H1 (cell line): Measurements from ENCODE around the gene CDC42EP5. TPM values are rescaled to one million over a fixed set of nuclear protein-coding genes. Genes with fewer than 3 reads are reported as not detected.

Experiments
- CTCF ChIA-PET: fragments of 300-600 bp; sonication (Branson Sonifier 250); formaldehyde crosslinking; loops from one replicate; lab custom pipeline; 2021; ENCODE audit not compliant: partially characterized antibody; lab: Charles Lee
- POLR2A ChIA-PET: fragments of 300-600 bp; sonication (Branson Sonifier 250); formaldehyde crosslinking; loops from one replicate; lab custom pipeline; 2021; ENCODE audit warnings: inconsistent platforms; ENCODE audit not compliant: partially characterized antibody; lab: Charles Lee
- DNase-seq, 2 experiments: peaks; one replicate each; pipeline versions ENCODE4 v3.0.0 to v3.0.0-alpha.2; 2010 to 2022; ENCODE audit warnings: low spot score in 2 of 2, low read depth in 1 of 2, mixed read lengths in 1 of 2
- FAIRE-seq: peaks from 2 replicates; lab custom pipeline; 2011; peaks lifted over from hg19 to GRCh38; lab: Jason Lieb, UNC
- H2AFZ ChIP-seq: 2 replicates; pipeline ENCODE4 v1.8.1; 2012; ENCODE audit warnings: low read length, inconsistent platforms
- H2AK5ac ChIP-seq: 2 replicates; pipeline ENCODE4 v1.6.1; 2013; ENCODE audit warnings: low read depth, low read length
- H2BK120ac ChIP-seq: replicated peaks from 2 replicates; pipeline ENCODE3; 2013; ENCODE audit warnings: low read depth, low read length, inconsistent platforms
- H2BK12ac ChIP-seq: 2 replicates; pipeline ENCODE4 v1.6.1; 2013; ENCODE audit warnings: low read depth, low read length
- H2BK15ac ChIP-seq: 2 replicates; pipeline ENCODE4 v1.6.1; 2013; ENCODE audit warnings: low read length
- H2BK20ac ChIP-seq: 2 replicates; pipeline ENCODE4 v1.6.1; 2013; ENCODE audit warnings: low read length
- H2BK5ac ChIP-seq: 2 replicates; pipeline ENCODE4 v1.6.1; 2013; ENCODE audit warnings: low read depth, low read length
- H3K14ac ChIP-seq: 2 replicates; pipeline ENCODE4 v1.6.1; 2013; ENCODE audit warnings: inconsistent platforms; ENCODE audit not compliant: insufficient read length
- H3K18ac ChIP-seq: 2 replicates; pipeline ENCODE4 v1.6.1; 2013; ENCODE audit warnings: low read length; ENCODE audit errors: extremely low read depth
- H3K23ac ChIP-seq: 2 replicates; pipeline ENCODE4 v1.6.1; 2013; ENCODE audit warnings: inconsistent platforms; ENCODE audit not compliant: insufficient read length
- H3K23me2 ChIP-seq: 2 replicates; pipeline ENCODE4 v1.6.1; 2013; ENCODE audit warnings: low read depth, low read length
- H3K27ac ChIP-seq: 2 replicates; pipeline ENCODE4 v1.6.1; 2011; ENCODE audit warnings: low read depth, low read length, inconsistent platforms
- H3K27me3 ChIP-seq, 4 experiments: replicated peaks in 1 of 4; 1 replicate in 1 of 4; 2 replicates in 3 of 4; pipeline versions ENCODE4 v1.6.1 to v1.8.1; 2011 to 2013; ENCODE audit warnings: low read length in 3 of 4, mild to moderate bottlenecking in 3 of 4, inconsistent platforms in 2 of 4, mixed read lengths in 2 of 4, moderate library complexity in 1 of 4; ENCODE audit not compliant: control insufficient read depth in 3 of 4, insufficient read depth in 3 of 4; ENCODE audit errors: extremely low read depth in 1 of 4
- H3K36me3 ChIP-seq, 4 experiments: 2 replicates each; pipeline versions ENCODE4 v1.6.1 to v1.8.1; 2011 to 2013; ENCODE audit warnings: mild to moderate bottlenecking in 4 of 4, low read length in 3 of 4, moderate library complexity in 2 of 4, control low read depth in 1 of 4, inconsistent platforms in 1 of 4; ENCODE audit not compliant: insufficient read depth in 4 of 4, control insufficient read depth in 2 of 4
- H3K4ac ChIP-seq: replicated peaks from 2 replicates; pipeline ENCODE3; 2013; ENCODE audit warnings: low read length, low read depth, mixed read lengths, inconsistent platforms; ENCODE audit not compliant: insufficient read length
- H3K4me1 ChIP-seq, 4 experiments: replicated peaks in 1 of 4; 1 replicate in 1 of 4; 2 replicates in 3 of 4; pipeline versions ENCODE4 v1.6.1 to v1.8.1; 2011 to 2013; ENCODE audit warnings: low read length in 3 of 4, inconsistent platforms in 2 of 4, mixed read lengths in 1 of 4; ENCODE audit not compliant: insufficient read depth in 4 of 4, control insufficient read depth in 3 of 4
- H3K4me2 ChIP-seq, 2 experiments: 2 replicates each; pipeline versions ENCODE4 v1.6.1 to v1.8.1; 2011 to 2013; ENCODE audit warnings: low read depth in 2 of 2, low read length in 2 of 2, control low read depth in 1 of 2, inconsistent platforms in 1 of 2, mild to moderate bottlenecking in 1 of 2; ENCODE audit not compliant: insufficient read depth in 1 of 2
- H3K4me3 ChIP-seq, 4 experiments: fragments of 200-600, 300-600 bp in 1 of 4; sonication (generic), shearing (Covaris generic), sonication (Bioruptor Twin) in 1 of 4; 2 replicates each; pipeline versions ENCODE4 v1.5.1 to v1.8.1; 2011 to 2016; ENCODE audit warnings: low read length in 4 of 4, low read depth in 3 of 4, control low read depth in 2 of 4, inconsistent platforms in 2 of 4, mild to moderate bottlenecking in 2 of 4, mixed read lengths in 1 of 4, moderate library complexity in 1 of 4; ENCODE audit not compliant: insufficient read depth in 2 of 4; ENCODE audit errors: extremely low read depth in 1 of 4
- H3K56ac ChIP-seq: replicated peaks from 2 replicates; pipeline ENCODE3; 2013; ENCODE audit warnings: low read depth, mild to moderate bottlenecking, mixed read lengths, low read length, inconsistent platforms; ENCODE audit not compliant: insufficient read length
- H3K79me1 ChIP-seq: 2 replicates; pipeline ENCODE4 v1.6.1; 2013; ENCODE audit warnings: low read depth, low read length, control low read depth
- H3K79me2 ChIP-seq, 2 experiments: 2 replicates each; pipeline versions ENCODE4 v1.6.1 to v1.8.1; 2012 to 2013; ENCODE audit warnings: low read length in 2 of 2, mild to moderate bottlenecking in 2 of 2, inconsistent platforms in 1 of 2; ENCODE audit not compliant: insufficient read depth in 2 of 2, control insufficient read depth in 1 of 2
- H3K9ac ChIP-seq, 4 experiments: replicated peaks in 1 of 4; 1 replicate in 1 of 4; 2 replicates in 3 of 4; pipeline versions ENCODE4 v1.6.1 to v1.8.1; 2011 to 2013; ENCODE audit warnings: low read depth in 3 of 4, low read length in 3 of 4, control low read depth in 2 of 4, mild to moderate bottlenecking in 2 of 4, moderate library complexity in 2 of 4, inconsistent platforms in 1 of 4; ENCODE audit errors: extremely low read depth in 1 of 4
- H3K9me3 ChIP-seq, 2 experiments: 2 replicates each; pipeline versions ENCODE4 v1.6.1 to v1.8.1; 2012 to 2013; ENCODE audit warnings: mild to moderate bottlenecking in 2 of 2, moderate library complexity in 2 of 2, control low read depth in 1 of 2, inconsistent platforms in 1 of 2, low read depth in 1 of 2, low read length in 1 of 2, mixed read lengths in 1 of 2; ENCODE audit not compliant: insufficient read depth in 2 of 2
- H4K20me1 ChIP-seq, 2 experiments: replicated peaks in 1 of 2; 2 replicates each; pipeline versions ENCODE3 to v1.8.1; 2011 to 2013; ENCODE audit warnings: inconsistent platforms in 2 of 2, low read length in 2 of 2, mild to moderate bottlenecking in 1 of 2; ENCODE audit not compliant: insufficient read depth in 2 of 2, control insufficient read depth in 1 of 2
- H4K5ac ChIP-seq: 2 replicates; pipeline ENCODE4 v1.6.1; 2013; ENCODE audit warnings: low read length, low read depth, mixed read lengths, inconsistent platforms; ENCODE audit not compliant: insufficient read length
- H4K8ac ChIP-seq: 2 replicates; pipeline ENCODE4 v1.8.0; 2013; ENCODE audit warnings: mild to moderate bottlenecking, moderate library complexity, low read length, inconsistent platforms; ENCODE audit not compliant: insufficient read depth; ENCODE audit errors: extremely low read depth
- H4K91ac ChIP-seq: replicated peaks from 2 replicates; pipeline ENCODE3; 2013; ENCODE audit warnings: low read length, mixed read lengths, inconsistent platforms; ENCODE audit not compliant: insufficient read length
- FOSL1 ChIP-seq: IDR thresholded peaks from 2 replicates; pipeline ENCODE4 v1.6.1; 2011; ENCODE audit warnings: mild to moderate bottlenecking, low read depth, low read length, moderate library complexity; ENCODE audit not compliant: insufficient read depth
- NANOG ChIP-seq: IDR thresholded peaks from 2 replicates; pipeline ENCODE4 v1.6.1; 2011; ENCODE audit warnings: low read length, low read depth, mild to moderate bottlenecking, inconsistent platforms; ENCODE audit not compliant: insufficient read depth, poor library complexity, severe bottlenecking
- POU5F1 ChIP-seq: IDR thresholded peaks from 2 replicates; pipeline ENCODE4 v1.6.1; 2011; ENCODE audit warnings: low read depth, mild to moderate bottlenecking, low read length, moderate library complexity
- SP2 ChIP-seq: IDR thresholded peaks from 2 replicates; pipeline ENCODE4 v1.6.1; 2012; ENCODE audit warnings: mild to moderate bottlenecking, low read length, inconsistent platforms
- TBP ChIP-seq: IDR thresholded peaks from 2 replicates; pipeline ENCODE4 v1.6.1; 2011; ENCODE audit warnings: low read depth, low read length, improper control_type of control experiment
- WGBS, 2 experiments: shearing (Covaris generic) in 1 of 2; methylation state at CpG; one replicate each; pipeline versions ENCODE4 v1.1.6 to v1.1.7; 2013 to 2015; ENCODE audit warnings: low lambda C conversion rate in 2 of 2, mixed read lengths in 2 of 2, inconsistent platforms in 1 of 2, low coverage in 1 of 2, missing lambda C conversion rate in 1 of 2; ENCODE audit not compliant: insufficient replicate concordance in 2 of 2, insufficient coverage in 1 of 2, insufficient read length in 1 of 2; ENCODE audit errors: extremely low coverage in 1 of 2, missing lambda C conversion rate in 1 of 2; 5-methylcytosine and 5-hydroxymethylcytosine counted together
- polyA plus RNA-seq, 7 experiments: library from polyadenylated mRNA; depleted of rRNA in 3 of 7; stranded (reverse) in 5 of 7; unstranded in 2 of 7; fragments of >200 nt in 5 of 7; fragments of 200-250 nt in 2 of 7; gene quantifications; 1 replicate in 5 of 7; 2 replicates in 1 of 7; 4 replicates in 1 of 7; pipeline versions ENCODE4 v1.2.1 to v1.2.3, GENCODE V29; 2011 to 2013; ENCODE audit warnings: missing spikeins in 2 of 7, mixed read lengths in 2 of 7
- total RNA-seq: library from RNA; stranded (reverse); fragmentation: NEBNext Ultra II Directional; extraction: Animal tissue kit (Norgen Biotek cat#: 25700); gene quantifications from 2 replicates; pipeline ENCODE4 v1.2.1, GENCODE V29; 2021

Gene CDC42EP5
- total and polyA plus RNA-seq, 2 of the 8 experiments (the other 6 are each of a cell fraction or from before 2014, with no cell fraction given), result 1.8 to 2.1 TPM

DNA sequence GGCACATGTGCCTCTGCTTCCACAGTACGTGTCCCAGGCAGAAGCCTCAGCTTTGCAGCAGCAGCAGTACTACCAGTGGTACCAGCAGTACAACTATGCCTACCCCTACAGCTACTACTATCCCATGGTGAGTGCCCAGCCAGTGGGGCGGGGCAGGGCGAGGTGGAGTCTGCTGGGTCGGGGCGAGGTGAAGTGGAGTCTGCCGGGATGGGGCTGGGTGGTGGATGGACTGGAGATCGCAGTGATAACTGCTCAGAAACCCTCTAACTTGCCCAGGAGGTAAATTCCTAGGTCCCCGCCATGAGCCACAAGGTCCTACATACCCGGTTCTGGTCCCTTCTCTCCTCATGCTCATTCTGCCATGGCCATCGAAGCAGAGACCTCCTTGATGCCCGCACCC lies 20.5 kb downstream of the CDC42EP5 start:
- Histone ChIP-seq H3K79me1 (peaks cover 18% of the 10 kb centered on the region), H3K36me3 (peaks cover 38 to 54% (median 53%) of the 10 kb centered on the region in 4 experiments), H2BK12ac (no peak overlapping the region), H2BK15ac (no peak overlapping the region), H4K8ac (no peak overlapping the region), H2AFZ (no peak overlapping the region), H2BK120ac (no peak overlapping the region), H3K23me2 (peaks cover 6% of the 10 kb centered on the region; the same call in 1 of the 2 replicates), H3K4me3 (no peak overlapping the region), H3K27ac (no peak overlapping the region), H3K4ac (no peak overlapping the region), H3K23ac (no peak overlapping the region), H3K27me3 (no peaks in the 10 kb centered on the region), H3K4me2 (no peak overlapping the region), H2AK5ac (no peak overlapping the region), H3K14ac (no peak overlapping the region), H3K79me2 (peaks cover 16 to 48% of the 10 kb centered on the region in 2 experiments), H3K18ac (no peak overlapping the region), H4K5ac (no peak overlapping the region), H2BK20ac (no peak overlapping the region), H3K9ac (no peak overlapping the region), H3K9me3 (no peaks in the 10 kb centered on the region), H4K91ac (no peak overlapping the region), H2BK5ac (no peak overlapping the region), H3K56ac (no peak overlapping the region), H4K20me1 (peaks cover 18 to 48% of the 10 kb centered on the region in 2 experiments), H3K4me1 (peaks cover 0 to 1% (median 0%) of the 10 kb centered on the region in 4 experiments; a peak in 3 of 7 replicates)
- DNase-seq (no peak), FAIRE-seq (no peak)
- WGBS, 2 experiments, result 95% methylated on average over 10 of the region's 11 CpGs; no CpG with 5 or more reads in 1 of the 2 experiments
- POLR2A ChIA-PET, result interaction anchor here (1.6 to 10.3 kb wide), 3 partner anchors 8 to 30 kb away, joined by 3 to 129 read pairs (median 29); partner anchors contain the start of gene LENG9
- CTCF ChIA-PET, result interaction anchor here (1.2 kb wide), 1 partner anchor 10 kb away, joined by 3 read pairs; no protein-coding TSS in a partner anchor
- TF ChIP-seq TBP, result no peak
- TF ChIP-seq POU5F1, result no peak
- no peak for TF ChIP-seq SP2
- TF ChIP-seq NANOG, result no peak
- TF ChIP-seq FOSL1, result no peak
